Measurements from ENCODE around the gene MEOX1. TPM values are rescaled to one million over a fixed set of nuclear protein-coding genes. Genes with fewer than 3 reads are reported as not detected.
A peak's percentile ranks its signal among the peaks of the same experiment; 100 is the strongest.
"Not testable (repeated sequence)": the region's sequence is repeated elsewhere in the genome, so short reads cannot be mapped to it uniquely, and the experiment has no call there.

MEOX1 gene
- total RNA-seq, 1 experiment from 2014 or later, result 0.84 TPM

- Histone ChIP-seq H3K27me3 (ENCODE audit: low read length) (no peaks in the 10 kb centered on the region), H3K4me1 (ENCODE audit: insufficient read depth, low read length) (no peaks in the 10 kb centered on the region), H3K9me3 (ENCODE audit: low read length) (no peaks in the 10 kb centered on the region), H4K20me1 (ENCODE audit: low read length) (no peaks in the 10 kb centered on the region), H2AFZ (ENCODE audit: low read length) (no peak overlapping the region), H3K4me3 (ENCODE audit: low read length) (no peak overlapping the region), H3K4me2 (ENCODE audit: low read length) (no peak overlapping the region), H3F3A (ENCODE audit: low read length, unreplicated experiment) (no peaks in the 10 kb centered on the region), H3K9ac (ENCODE audit: low read length) (no peak overlapping the region), H3K9me2 (replicated peaks; ENCODE audit: low read length) (no peaks in the 10 kb centered on the region), H3K27ac (ENCODE audit: low read length) (no peak overlapping the region), H3K79me2 (ENCODE audit: low read length) (no peaks in the 10 kb centered on the region), H3K36me3 (ENCODE audit: low read depth, low read length) (no peaks in the 10 kb centered on the region)
- BruUV-seq (replicated peaks), result no TSS peak
- intact Hi-C loops (cut with micrococcal nuclease), result no loop called here
- CTCF ChIA-PET, result no interaction called here
- ATAC-seq (no peak), DNase-seq (no peak)
- POLR2A ChIA-PET (ENCODE audit: unreplicated experiment), result no interaction called here
- TF ChIP-seq, protein P1, sequence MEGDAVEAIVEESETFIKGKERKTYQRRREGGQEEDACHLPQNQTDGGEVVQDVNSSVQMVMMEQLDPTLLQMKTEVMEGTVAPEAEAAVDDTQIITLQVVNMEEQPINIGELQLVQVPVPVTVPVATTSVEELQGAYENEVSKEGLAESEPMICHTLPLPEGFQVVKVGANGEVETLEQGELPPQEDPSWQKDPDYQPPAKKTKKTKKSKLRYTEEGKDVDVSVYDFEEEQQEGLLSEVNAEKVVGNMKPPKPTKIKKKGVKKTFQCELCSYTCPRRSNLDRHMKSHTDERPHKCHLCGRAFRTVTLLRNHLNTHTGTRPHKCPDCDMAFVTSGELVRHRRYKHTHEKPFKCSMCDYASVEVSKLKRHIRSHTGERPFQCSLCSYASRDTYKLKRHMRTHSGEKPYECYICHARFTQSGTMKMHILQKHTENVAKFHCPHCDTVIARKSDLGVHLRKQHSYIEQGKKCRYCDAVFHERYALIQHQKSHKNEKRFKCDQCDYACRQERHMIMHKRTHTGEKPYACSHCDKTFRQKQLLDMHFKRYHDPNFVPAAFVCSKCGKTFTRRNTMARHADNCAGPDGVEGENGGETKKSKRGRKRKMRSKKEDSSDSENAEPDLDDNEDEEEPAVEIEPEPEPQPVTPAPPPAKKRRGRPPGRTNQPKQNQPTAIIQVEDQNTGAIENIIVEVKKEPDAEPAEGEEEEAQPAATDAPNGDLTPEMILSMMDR (conservative IDR thresholded peaks at IDR 0.05; ENCODE audit: low read depth, low read length), result no peak
- TF ChIP-seq EZH2phosphoT487 (IDR thresholded peaks at IDR 0.05; ENCODE audit: borderline replicate concordance, low read length) (no peak), EZH2 (IDR thresholded peaks at IDR 0.05; ENCODE audit: low read length, unreplicated experiment) (no peak)
These were observed 27.4 kb upstream of the MEOX1 start for GRCh38 chr17:43689131-43689530.

DNA sequence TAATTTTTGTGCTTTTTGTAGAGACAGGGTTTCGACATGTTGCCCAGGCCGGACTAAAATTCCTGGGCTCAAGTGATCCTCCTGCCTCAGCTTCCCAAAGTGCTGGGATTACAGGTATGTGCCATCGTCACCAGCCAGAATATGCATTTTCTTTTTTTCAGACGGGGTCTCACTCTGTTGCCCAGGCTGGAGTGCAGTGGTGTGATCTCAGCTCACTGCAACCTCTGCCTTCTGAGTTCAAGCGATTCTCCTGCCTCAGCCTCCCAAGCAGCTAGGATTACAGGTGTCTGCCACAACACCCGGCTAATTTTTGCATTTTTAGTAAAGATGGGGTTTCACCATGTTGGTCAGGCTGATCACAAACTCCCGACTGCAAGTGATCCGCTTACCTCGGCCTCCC lies 25.2 kb upstream of the MEOX1 start:
- H3K79me2 ChIP-seq (ENCODE audit: low read length); ATAC-seq; H3K36me3 ChIP-seq (ENCODE audit: low read depth, low read length); H3K9me3 ChIP-seq (ENCODE audit: low read length); H3F3A ChIP-seq (ENCODE audit: low read length, unreplicated experiment); H3K4me1 ChIP-seq (ENCODE audit: insufficient read depth, low read length); H3K27ac ChIP-seq (ENCODE audit: low read length); DNase-seq; H3K4me2 ChIP-seq (ENCODE audit: low read length); BruUV-seq (replicated peaks); intact Hi-C loops (cut with micrococcal nuclease); H3K9me2 ChIP-seq (replicated peaks; ENCODE audit: low read length); CTCF ChIA-PET; H3K9ac ChIP-seq (ENCODE audit: low read length); POLR2A ChIA-PET (ENCODE audit: unreplicated experiment); H3K4me3 ChIP-seq (ENCODE audit: low read length); H4K20me1 ChIP-seq (ENCODE audit: low read length); H3K27me3 ChIP-seq (ENCODE audit: low read length); H2AFZ ChIP-seq (ENCODE audit: low read length): not testable (repeated sequence)

- H3K27ac ChIP-seq (ENCODE audit: low read length), result no peak overlapping the region
- H3K9me3 ChIP-seq (ENCODE audit: low read length), result no peaks in the 10 kb centered on the region
- no peak overlapping the region for H2AFZ ChIP-seq (ENCODE audit: low read length)
- H3K79me2 ChIP-seq (ENCODE audit: low read length), result no peaks in the 10 kb centered on the region
- H3K9ac ChIP-seq (ENCODE audit: low read length), result no peak overlapping the region
- no peak overlapping the region for H3K4me3 ChIP-seq (ENCODE audit: low read length)
- no peaks in the 10 kb centered on the region for H3F3A ChIP-seq (ENCODE audit: low read length, unreplicated experiment)
- CTCF ChIA-PET, result no interaction called here
- TF ChIP-seq EZH2 (IDR thresholded peaks at IDR 0.05; ENCODE audit: low read length, unreplicated experiment) (no peak), EZH2phosphoT487 (IDR thresholded peaks at IDR 0.05; ENCODE audit: borderline replicate concordance, low read length) (no peak)
- TF ChIP-seq, protein P1 (conservative IDR thresholded peaks at IDR 0.05; ENCODE audit: low read depth, low read length), result no peak
- no TSS peak for BruUV-seq (replicated peaks)
- POLR2A ChIA-PET (ENCODE audit: unreplicated experiment), result interaction anchor here (0.6 kb wide), 1 partner anchor 325 kb away, joined by 4 read pairs; no protein-coding TSS in a partner anchor
- ATAC-seq (peak; percentile 31; the same call in 1 of the 2 replicates), DNase-seq (no peak)
- intact Hi-C loops (cut with micrococcal nuclease), result no loop called here
- H3K4me2 ChIP-seq (ENCODE audit: low read length), result no peak overlapping the region
- no peaks in the 10 kb centered on the region for H3K36me3 ChIP-seq (ENCODE audit: low read depth, low read length)
- no peaks in the 10 kb centered on the region for H4K20me1 ChIP-seq (ENCODE audit: low read length)
- no peaks in the 10 kb centered on the region for H3K27me3 ChIP-seq (ENCODE audit: low read length)
- no peaks in the 10 kb centered on the region for H3K9me2 ChIP-seq (replicated peaks; ENCODE audit: low read length)
- H3K4me1 ChIP-seq (ENCODE audit: insufficient read depth, low read length), result no peaks in the 10 kb centered on the region
These were observed 22.4 kb upstream of the MEOX1 start for GRCh38 chr17:43683928-43684653.

All from PC-3 (cell line).